Measurements from ENCODE around the gene DBNL.

Gene DBNL

GRCh38 chr7:44077061-44077460 lies 32.6 kb downstream of the DBNL start:
- no peak for DNase-seq (ENCODE audit: low read depth in 2 of 2)

DNA sequence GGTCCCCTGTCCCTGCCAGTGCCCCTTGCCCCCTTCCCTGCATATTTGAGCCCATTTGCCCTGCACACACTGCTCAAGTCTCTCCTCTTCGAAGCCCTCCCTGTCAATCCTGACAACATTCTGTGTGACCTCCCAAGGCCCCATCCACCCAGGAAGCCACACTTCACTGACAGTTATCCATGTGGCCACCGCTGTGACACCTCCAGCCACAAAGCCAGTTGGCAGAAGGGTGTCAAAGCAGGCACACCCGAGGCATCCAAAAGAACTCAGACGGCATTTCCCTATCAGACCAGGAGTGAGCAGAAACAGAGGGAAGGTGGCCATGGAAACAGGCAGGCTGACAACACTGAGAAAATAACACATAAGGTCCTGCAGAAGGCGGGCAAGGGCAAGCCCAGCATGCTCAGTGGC lies 33.2 kb downstream of the DBNL start:
- no peak for DNase-seq (ENCODE audit: low read depth in 2 of 2)

- DNase-seq (ENCODE audit: low read depth in 2 of 2) = no peak
These were observed 34.0 kb downstream of the DBNL start for GRCh38 chr7:44078521-44078920.

GRCh38 chr7:44079331-44080021 lies 35.0 kb downstream of the DBNL start:
- DNase-seq (ENCODE audit: low read depth in 2 of 2) = no peak

GRCh38 chr7:44080118-44080517 lies 35.6 kb downstream of the DBNL start:
- DNase-seq (ENCODE audit: low read depth in 2 of 2) = no peak

DNA sequence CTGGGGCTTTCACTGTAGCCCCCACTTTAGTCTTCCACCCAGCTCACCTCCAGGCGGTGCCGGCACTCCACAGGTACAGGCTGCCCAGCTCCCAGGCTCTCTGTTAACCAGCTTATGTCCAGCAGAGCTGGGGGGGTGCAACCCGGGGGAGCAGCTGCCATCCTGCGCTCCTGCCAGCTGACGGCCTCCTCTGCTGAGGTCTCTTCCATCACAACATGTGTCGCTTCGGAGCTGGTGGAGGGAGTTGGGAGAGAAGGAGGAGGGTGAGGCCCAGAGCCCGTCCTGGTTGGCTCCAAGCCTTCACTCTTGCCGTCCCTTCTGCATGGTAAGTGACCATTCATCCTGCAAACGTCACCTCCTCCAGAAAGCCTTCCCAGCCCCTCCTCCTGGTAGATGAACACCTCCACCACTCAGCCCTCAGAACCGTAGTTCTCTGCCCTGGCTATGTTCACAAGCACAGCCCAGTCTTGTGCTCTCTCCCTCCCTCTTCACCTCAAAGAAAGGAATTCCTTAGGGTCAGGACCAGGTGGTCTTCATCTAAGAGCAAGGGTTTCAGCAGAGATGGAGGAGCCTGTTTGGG lies 36.3 kb downstream of the DBNL start:
- DNase-seq (ENCODE audit: low read depth in 2 of 2) = no peak

- no peak for DNase-seq (ENCODE audit: low read depth in 2 of 2)
These were observed 36.8 kb downstream of the DBNL start for GRCh38 chr7:44081266-44081748.

- DNase-seq (ENCODE audit: low read depth in 2 of 2) = peak; percentile 96
These were observed 38.2 kb downstream of the DBNL start for GRCh38 chr7:44082541-44083207.

- DNase-seq (ENCODE audit: low read depth in 2 of 2) = no peak
These were observed 39.3 kb downstream of the DBNL start for GRCh38 chr7:44083796-44084195.

- no peak for DNase-seq (ENCODE audit: low read depth in 2 of 2)
These were observed 40.2 kb downstream of the DBNL start for GRCh38 chr7:44084701-44085100.

GRCh38 chr7:44085546-44085945 lies 41.0 kb downstream of the DBNL start:
- no peak for DNase-seq (ENCODE audit: low read depth in 2 of 2)

GRCh38 chr7:44086627-44087026 lies 42.1 kb downstream of the DBNL start:
- no peak for DNase-seq (ENCODE audit: low read depth in 2 of 2)

- no peak for DNase-seq (ENCODE audit: low read depth in 2 of 2)
These were observed 43.7 kb downstream of the DBNL start for GRCh38 chr7:44087911-44088838.

DNA sequence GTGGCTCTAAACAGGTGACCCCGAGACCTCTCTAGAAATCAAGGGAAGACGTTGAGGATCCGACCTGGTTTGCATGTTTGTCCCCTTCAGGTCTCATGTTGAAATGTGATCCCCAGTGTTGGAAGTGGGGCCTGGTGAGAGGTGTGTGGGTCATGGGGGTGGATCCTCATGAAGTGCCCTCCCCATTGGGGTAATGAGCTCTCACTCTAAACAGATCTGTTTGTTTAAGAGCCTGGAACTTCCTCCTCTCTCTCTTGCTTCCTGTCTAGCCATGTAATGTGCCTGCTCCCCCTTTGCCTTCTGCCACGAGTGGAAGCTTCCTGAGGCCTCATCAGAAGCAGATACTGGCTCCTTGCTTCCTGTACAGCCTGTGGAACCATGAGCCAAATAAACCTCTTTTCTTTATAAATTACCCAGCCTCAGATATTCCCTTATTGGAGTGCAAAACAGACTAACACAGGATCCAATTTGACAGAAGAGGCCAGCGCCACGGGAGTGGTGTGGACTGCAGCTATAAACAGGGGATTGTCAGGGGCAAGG lies 48.7 kb downstream of the DBNL start:
- DNase-seq (ENCODE audit: low read depth in 2 of 2) = no peak

- DNase-seq (ENCODE audit: low read depth in 2 of 2) = no peak
These were observed 49.9 kb downstream of the DBNL start for GRCh38 chr7:44094365-44094764.

DNA sequence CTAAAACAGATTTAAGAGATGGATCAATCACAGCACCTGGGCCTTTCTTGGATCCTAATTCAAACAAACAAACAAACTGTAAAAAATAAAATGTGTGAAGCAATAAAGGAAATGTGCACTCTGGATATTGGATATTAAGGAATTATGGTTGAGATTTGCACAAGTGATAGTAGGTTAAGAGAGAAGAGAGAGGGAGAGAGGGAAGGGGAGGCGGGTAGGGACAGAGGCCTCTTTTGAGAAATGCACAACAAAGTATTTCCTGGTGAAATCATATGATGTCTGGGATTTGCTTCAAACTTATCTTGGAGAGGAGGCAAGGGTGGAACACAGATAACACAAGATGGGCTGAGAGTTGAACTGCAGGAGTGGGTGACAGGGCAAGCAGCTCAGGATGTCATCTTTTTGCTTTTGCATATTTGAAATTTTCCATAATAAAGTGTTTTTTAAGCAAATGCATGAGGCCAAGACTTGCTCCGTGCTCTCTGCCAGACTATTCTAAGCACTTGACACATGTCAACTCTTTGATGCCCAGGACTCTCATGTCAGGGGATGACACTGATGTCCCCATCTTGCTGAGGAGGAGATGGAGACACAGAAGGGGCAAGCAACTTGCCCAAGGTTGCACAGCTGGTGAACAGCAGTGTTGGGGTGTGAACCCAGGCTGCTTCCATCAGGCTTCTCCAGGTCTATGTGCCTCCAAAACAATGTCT lies 50.5 kb downstream of the DBNL start:
- DNase-seq (ENCODE audit: low read depth in 2 of 2) = no peak

DNA sequence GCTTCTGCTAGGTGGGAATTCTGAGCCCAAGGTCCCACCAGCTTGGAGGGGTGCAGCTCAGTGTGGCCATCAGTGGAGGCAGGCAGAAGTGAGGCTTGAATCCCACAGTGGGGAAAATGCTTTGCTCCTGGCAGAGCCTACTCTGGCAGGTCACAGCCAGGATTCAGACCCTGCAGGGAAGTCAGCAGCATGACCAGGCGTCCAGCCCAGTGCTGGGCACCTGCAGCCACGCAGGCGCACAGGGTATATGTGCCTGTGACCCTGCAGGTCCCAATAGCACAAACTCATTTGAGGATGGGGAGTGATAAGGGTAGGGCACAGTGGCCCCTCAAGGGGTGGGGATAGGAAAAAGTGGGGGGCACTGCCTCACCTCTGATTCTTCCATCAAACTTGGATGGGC lies 51.3 kb downstream of the DBNL start:
- no peak for DNase-seq (ENCODE audit: low read depth in 2 of 2)

DNA sequence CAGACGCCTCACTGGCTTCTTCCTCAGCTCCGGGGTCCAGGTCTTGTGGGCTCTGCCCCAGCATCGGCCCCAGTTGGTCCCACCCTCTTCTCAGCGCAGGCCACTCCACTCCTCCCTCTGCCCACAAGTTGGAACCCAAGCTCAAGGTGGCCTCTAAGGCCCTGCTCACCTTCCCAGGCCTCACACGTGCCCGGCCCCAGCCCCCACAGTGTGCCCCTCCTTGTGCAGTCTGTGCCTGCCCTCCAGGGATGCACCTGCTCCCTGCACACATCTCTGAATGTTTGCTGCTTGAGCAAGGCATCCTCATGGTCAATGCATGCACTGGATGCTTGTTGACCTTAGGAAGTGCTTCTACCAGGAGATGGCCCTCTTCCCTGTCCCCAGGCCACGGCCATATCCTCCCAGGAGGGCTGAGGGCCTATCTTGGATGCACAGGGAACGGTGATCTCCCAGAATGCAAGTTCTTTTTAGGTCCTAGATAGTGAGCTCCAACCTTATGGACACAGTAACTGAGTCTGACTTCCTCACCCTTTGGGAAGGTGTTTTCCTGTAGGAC lies 51.9 kb downstream of the DBNL start:
- no peak for DNase-seq (ENCODE audit: low read depth in 2 of 2)

DNA sequence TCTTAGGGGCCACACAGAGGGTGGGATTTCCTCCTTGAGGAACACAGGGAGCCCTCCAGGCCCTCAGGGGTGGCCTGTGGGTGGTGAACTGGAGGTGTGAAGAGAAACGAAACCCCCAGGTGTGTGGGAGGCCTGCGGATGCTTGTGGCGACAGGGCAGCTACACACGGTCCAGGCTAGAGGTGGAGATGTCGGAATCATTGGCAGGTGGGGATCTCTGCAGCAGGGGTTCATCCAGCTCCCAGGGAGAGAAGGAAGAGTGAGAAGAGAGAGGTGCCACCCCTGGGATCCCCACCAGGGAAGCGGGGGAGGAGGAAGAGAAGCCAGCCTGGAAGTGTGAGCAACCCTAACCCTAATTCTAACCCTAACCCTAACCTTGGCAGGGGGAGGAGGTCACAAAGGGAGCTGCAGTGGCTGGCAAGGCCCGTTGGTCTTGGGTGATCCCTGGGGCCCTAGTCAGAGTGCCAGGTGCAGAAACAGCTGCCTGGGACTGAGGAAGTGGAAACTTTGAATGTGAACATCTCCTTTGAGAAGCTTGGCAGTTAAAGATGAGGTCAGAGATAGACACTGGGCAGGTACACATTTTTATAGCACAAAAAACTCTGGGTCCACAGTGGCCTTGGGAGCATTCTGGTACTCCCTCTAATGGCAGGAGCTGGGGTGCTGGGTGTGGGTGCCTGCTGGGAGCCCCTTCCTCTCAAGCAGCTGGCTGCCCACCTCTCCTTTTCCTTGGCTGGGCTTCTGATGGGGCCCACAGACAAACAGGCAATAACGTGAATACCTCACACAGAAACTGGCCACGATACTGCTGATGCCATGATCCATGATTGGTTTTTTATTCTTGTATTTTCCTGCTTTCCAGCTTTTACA lies 52.8 kb downstream of the DBNL start:
- DNase-seq (ENCODE audit: low read depth in 2 of 2) = no peak

All from activated CD4-positive, alpha-beta T cell treated with anti-CD3 and anti-CD28 coated beads for 24 hours (primary cell).